HG03095 (cell line): ENCODE data around the gene ZNF575.
"Not testable (repeated sequence)": the region's sequence is repeated elsewhere in the genome, so short reads cannot be mapped to it uniquely, and the experiment has no call there.

ENCODE experiments used
- ATAC-seq: cut with Tn5 transposase; IDR thresholded peaks from one replicate; pipeline ENCODE4 v1.9.1; 2021; ENCODE audit warnings: moderate library complexity; ENCODE audit not compliant: unreplicated experiment

Gene ZNF575

GRCh38 chr19:43541920-43542650 lies 9.1 kb downstream of the ZNF575 start:
- ATAC-seq = no peak

GRCh38 chr19:43544077-43544476 lies 11.1 kb downstream of the ZNF575 start:
- no peak for ATAC-seq

DNA sequence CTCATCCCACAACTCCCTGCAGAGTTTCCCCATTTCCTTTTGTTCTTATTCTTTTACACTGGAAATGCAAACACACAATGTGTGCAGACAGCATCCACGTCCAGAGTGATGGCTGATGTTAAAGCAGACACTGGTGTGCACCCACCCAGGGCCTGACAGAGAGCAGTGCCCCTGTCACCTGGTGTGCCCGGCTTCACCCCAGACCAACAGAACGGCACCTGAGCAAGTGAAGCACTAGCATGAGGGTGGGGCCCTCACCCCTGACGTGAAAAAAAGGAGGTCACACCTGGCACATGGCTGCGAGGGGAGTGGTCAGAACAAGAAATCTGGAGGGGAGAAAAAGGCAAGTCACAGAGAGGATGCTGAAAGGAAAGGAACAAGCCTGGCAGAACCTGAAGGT lies 12.3 kb downstream of the ZNF575 start:
- ATAC-seq = no peak

DNA sequence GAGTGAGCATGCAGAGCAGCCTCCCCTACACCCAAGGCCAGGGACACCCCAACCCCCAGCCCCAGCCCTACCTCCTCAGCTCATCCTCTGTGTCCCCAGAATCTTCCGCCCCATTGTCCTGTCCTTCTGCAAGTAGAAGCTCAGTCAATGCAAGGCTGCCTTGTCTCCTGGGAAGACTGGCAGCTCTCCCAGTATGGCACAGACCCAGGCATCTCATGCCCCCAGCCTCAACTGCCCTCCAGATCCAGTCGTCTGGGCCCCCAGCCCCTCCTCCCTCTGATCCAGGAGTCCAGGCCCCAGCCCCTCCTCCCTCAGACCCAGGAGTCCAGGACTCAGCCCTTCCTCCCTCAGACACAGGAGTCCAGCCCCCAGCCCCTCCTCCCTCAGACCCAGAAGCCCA lies 13.0 kb downstream of the ZNF575 start:
- ATAC-seq = no peak

GRCh38 chr19:43546581-43546980 lies 13.6 kb downstream of the ZNF575 start:
- no peak for ATAC-seq

DNA sequence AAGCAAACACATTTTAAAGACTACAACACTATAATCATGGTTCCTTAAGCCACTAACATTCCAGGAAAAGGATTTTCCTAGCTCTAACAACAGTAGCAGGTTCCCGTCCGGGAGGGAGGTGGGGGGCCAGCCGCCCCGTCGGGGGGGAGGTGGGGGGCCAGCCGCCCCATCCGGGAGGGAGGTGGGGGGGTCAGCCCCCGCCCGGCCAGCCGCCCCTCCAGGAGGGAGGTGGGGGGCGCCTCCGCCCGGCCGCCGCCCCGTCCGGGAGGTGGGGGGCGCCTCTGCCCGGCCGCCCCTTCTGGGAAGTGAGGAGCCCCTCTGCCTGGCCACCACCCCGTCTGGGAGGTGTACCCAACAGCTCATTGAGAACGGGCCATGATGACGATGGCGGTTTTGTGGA lies 14.9 kb downstream of the ZNF575 start:
- ATAC-seq = not testable (repeated sequence)

GRCh38 chr19:43548706-43549105 lies 15.7 kb downstream of the ZNF575 start:
- no peak for ATAC-seq

DNA sequence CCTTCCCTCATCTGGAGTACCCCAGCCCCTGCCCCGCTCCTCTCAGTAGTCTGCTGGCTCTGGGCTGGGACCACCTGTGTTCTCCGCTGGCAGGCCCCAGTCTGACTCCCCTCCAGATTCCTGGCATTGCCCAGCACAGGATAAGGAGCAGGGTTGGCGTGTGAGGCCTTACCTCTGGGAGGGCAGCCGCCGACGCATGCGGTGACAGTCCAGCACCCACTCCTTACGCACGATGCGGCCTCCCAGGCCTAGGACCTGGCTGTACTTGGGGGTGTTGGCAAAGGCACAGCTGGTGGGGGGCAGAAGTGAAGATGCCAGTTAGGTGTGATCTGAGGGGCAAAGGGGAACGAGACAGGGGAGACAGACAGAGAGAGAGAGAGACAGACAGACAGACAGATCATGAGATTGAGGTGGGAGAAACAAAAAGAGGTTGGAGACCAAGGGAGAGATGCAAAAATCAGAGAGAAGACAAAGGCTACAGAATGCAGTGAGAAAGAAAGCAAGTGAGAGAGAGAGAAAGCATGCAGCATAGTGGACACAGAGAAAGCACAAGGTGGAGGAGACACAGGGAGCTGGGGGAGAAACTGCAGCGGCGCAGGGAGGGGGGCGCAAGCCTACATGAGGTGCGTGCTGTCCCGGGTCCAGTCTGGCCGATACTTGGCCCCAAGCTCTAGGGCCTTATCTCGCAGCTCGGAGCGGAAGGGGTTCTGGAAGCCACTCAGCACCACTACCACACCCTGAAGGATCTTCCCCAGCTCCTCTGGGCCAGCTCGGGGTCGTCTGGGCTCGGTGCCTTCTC lies 18.6 kb downstream of the ZNF575 start:
- no peak for ATAC-seq

GRCh38 chr19:43552198-43552450 lies 19.1 kb downstream of the ZNF575 start:
- ATAC-seq = no peak

- no peak for ATAC-seq
Observed at GRCh38 chr19:43552616-43553015, 19.6 kb downstream of the ZNF575 start.

DNA sequence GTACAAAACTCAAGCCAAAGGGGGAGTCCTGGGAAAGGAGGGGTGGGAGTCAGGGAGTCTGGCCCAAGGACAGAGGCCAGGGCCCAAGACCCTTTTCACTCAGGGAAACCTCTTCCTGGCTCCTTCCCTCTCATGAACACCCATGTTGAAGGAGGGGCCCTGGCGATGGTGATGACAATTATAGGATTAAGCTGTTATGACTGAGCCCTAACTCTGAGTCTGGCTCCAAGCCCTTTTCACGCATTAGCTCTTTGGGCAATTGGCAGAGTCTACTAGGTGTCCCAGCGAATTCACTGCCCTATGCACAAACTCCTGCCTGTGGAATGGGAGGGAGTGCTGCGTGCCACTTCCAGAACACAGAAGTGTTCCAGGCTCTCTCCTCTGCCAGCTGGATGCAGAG lies 20.7 kb downstream of the ZNF575 start:
- ATAC-seq = no peak

- no peak for ATAC-seq
Observed at GRCh38 chr19:43554317-43554895, 21.4 kb downstream of the ZNF575 start.

DNA sequence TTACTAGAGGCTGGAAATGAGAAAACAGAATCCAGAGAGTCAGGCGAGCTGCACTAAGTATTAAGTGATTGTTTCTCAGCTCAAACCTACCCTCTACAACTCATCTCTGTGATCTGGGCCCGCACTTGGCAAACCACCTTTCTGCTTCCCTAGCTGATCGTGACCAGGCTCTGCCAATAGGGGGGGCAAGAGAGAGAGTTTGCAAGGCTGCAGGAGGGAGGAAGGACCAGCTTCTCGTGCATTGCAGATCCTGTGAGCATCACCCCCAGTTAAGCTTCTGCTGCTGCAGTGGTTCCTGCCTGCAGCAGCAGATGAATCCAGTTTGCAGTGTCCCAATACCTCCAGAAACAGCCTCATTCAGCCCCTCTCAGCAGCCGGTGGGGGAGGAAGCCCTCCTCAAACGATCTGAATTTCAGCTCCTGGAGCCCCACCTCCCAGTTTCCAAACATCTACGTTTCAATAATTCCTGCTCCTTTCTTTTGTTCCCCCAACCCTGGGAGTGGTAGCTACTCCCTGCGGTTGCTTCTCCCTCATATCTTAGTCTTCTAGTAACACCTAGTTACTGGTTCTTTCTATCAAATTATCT lies 22.3 kb downstream of the ZNF575 start:
- no peak for ATAC-seq

GRCh38 chr19:43560687-43561086 lies 27.7 kb downstream of the ZNF575 start:
- no peak for ATAC-seq

- no peak for ATAC-seq
Observed at GRCh38 chr19:43561139-43561970, 28.4 kb downstream of the ZNF575 start.

DNA sequence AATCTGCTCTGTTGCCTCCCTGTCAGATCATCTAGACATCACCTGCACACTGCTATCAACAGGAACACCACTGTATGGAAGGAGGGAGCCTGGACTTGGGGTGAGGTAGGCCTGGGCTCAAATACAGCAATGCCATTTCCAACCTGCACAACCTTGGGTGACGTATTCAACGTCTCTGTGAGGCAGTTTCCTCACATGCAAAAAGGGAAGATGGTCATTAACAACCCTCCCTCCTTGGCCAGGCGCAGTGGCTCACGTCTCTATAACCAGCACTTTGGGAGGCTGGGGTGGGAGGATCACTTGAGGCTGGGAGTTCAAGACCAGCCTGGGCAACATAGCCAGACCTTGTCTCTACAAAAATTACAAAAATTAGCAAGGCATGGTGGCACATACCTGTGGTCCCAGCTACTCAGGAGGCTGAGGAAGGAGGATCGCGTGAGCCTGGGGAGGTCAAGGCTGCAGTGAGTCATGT lies 29.3 kb downstream of the ZNF575 start:
- ATAC-seq = no peak

DNA sequence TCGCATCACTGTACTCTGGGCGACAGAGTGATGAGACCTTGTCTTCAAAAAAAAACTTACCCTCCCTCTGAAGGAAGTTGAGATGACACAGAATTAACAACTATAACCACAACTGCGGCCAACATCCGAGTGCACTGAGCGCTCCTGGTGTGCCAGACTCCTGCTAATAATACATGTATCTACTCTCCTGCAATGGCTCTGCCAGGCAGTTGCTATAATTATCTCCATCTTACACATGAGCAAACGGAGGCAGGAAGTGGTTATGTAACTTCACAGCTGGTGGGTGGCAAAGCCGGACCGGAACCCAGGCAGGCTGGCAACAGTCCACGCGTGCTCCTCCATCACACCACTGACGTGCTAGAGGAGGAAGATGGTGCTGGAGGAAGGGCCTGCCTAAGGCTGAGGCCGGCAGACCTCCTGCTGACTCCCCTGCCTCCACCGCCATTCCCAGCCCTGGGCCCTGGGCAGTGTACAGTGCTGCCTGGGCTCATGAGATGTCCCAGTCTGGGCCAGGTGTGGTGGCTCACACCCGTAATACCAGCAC lies 29.8 kb downstream of the ZNF575 start:
- no peak for ATAC-seq

DNA sequence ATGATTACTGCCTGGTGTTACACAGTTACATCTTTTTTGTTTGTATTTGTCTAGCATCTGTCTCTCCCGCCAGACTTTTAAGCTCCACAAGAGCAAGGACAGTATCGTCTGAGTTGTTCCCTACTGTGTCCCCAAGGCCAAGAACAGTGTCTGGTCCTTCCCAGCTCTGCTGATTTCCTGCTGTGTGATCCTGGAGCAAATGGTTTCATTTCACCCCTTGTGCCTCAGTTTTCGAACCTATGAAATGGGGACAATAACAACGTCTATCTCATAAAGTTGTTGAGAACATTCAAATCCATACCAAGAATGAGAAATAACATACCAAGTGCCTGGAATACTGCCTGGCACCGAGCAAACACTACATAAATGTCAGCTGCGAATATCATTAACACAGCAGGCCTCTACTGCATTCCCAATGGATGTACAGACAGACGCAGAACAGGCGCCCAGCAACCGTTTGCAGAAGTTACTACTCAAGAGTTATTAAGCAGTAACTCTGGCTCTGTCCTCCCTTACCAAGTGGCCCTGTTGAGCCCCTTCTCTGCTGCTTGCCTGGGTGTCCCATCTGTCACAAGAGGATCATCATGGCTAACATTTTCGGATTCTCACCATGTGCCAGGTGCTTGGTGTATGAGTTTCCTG lies 30.9 kb downstream of the ZNF575 start:
- no peak for ATAC-seq

DNA sequence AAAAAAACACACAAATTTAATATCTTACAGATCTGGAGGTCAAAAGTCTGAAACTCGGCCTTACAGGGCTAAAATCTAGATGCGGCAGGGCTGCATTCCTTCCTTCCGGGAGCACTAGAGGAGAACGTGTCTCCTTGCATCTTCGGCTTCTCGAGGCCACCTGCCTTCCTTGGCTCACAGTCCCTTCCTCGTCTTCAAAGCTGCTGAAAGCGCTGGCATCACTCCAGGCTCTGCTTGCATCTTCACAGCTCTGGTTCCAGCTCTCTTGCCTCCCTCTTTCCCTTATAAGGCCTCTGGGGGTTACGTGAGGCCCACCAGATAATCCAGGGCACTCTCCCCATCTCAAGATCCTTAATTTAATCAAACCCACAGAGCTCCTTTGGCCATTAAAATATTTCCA lies 31.8 kb downstream of the ZNF575 start:
- no peak for ATAC-seq

DNA sequence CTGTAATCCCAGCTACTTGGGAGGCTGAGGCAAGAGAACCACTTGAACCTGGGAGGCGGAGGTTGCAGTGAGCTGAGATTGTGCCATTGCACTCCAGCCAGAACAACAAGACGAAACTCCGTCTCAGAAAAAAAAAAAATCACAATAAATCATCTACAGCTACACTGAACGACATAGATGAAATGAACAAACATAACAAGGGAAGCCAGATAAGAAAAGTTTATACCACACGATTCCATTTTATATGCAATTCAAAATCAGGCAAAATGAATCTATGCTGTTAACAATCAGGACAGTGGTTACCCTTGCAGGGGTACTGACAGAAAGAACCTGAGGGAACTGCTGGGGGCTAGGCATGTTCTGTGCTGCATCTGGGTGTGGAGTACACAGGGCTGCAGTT lies 36.7 kb downstream of the ZNF575 start:
- ATAC-seq = no peak
